Ovary (tissue), 9 donors: ENCODE results near the gene DNLZ. TPM values are rescaled to one million over a fixed set of nuclear protein-coding genes. Genes with fewer than 3 reads are reported as not detected.

Experiments
- DNase-seq, 5 donors: peaks; one replicate each; pipeline ENCODE4 v3.0.0-alpha.2; 2019 to 2020
- H3K27ac ChIP-seq, 2 donors: fragments of 200-600 bp; one replicate each; pipeline versions ENCODE4 v1.5.1 to v1.8.0; 2019 to 2022
- H3K27me3 ChIP-seq: fragments of 200-600 bp; one replicate; pipeline ENCODE4 v1.8.0; 2022
- H3K36me3 ChIP-seq: fragments of 200-600 bp; sonication (generic); one replicate; pipeline ENCODE4 v1.5.1; 2019
- H3K4me1 ChIP-seq: one replicate; pipeline ENCODE4 v1.8.1; 2013; ENCODE audit warnings: mild to moderate bottlenecking, moderate library complexity; ENCODE audit not compliant: insufficient read depth
- H3K4me3 ChIP-seq: fragments of 200-600 bp; sonication (generic); one replicate; pipeline ENCODE4 v1.5.1; 2017
- H3K9me3 ChIP-seq, 2 donors: fragments of 200-600 bp in 1 of 2; sonication (generic) in 1 of 2; one replicate each; pipeline versions ENCODE4 v1.5.1 to v1.8.1; 2013 to 2019; ENCODE audit warnings: mild to moderate bottlenecking in 1 of 2, moderate library complexity in 1 of 2
- CTCF ChIP-seq, 3 donors: fragments of 450-650 bp in 2 of 3; fragments of 200-600 bp in 1 of 3; IDR thresholded peaks; one replicate each; pipeline versions ENCODE4 v1.5.1 to v1.8.0; 2016 to 2022; ENCODE audit warnings: antibody characterized with exemption in 3 of 3, mild to moderate bottlenecking in 1 of 3
- EP300 ChIP-seq: sonication (generic); formaldehyde crosslinking; IDR thresholded peaks from one replicate; pipeline ENCODE4 v1.6.1; 2017; ENCODE audit warnings: antibody characterized with exemption
- POLR2A ChIP-seq: fragments of 450-650 bp; IDR thresholded peaks from one replicate; pipeline ENCODE4 v1.6.1; 2017; ENCODE audit warnings: antibody characterized with exemption, mild to moderate bottlenecking, moderate library complexity
- WGBS, 3 donors: extraction: QIAGEN DNeasy Blood & Tissue Kit in 1 of 3; methylation state at CpG; one replicate each; pipeline versions ENCODE4 v1.1.5 to v1.1.7; 2013 to 2017; 5-methylcytosine and 5-hydroxymethylcytosine counted together
- intact Hi-C, 4 donors: fragments of 100-400 bp; cut with DNase I; formaldehyde crosslinking; loops; one replicate each; pipeline versions ENCODE4 v1.11.0 to v1.15.1; 2022 to 2023
- polyA plus RNA-seq, 2 donors: library from polyadenylated mRNA; stranded (reverse); fragments of 200-250 nt in 1 of 2; fragments of 350-450 nt in 1 of 2; fragmentation: Illumina TruSeq in 1 of 2; extraction: RNeasy Lipid Tissue Mini Kit (QIAGEN cat#74804) in 1 of 2; gene quantifications; one replicate each; pipeline ENCODE4 v1.2.3, GENCODE V29; 2013 to 2014
- total RNA-seq, 7 donors: library from RNA; depleted of rRNA in 2 of 7; stranded (reverse); fragments of >200 nt in 2 of 7; fragmentation: NEBNext Ultra II Directional in 3 of 7; extraction: Animal tissue kit (Norgen Biotek cat#: 25700) in 3 of 7; gene quantifications; one replicate each; pipeline versions ENCODE4 v1.1.0 to v1.2.4, GENCODE V29; 2016 to 2023
- donor health status: DM: no; HTN: no; CAD: no; lungs with moderate emphysema.
- donor health status: DM: no; HTN: no; CAD: no.
- donor health status: Bipolar disorder and iron deficiency.
- donor health status: DM: yes; HTN: yes; CAD: no.
- donor health status: DM: no; HTN: no; CAD: no.
- donor health status: DM: yes; HTN: yes; CAD: no.

Gene DNLZ
- total and polyA plus RNA-seq, 9 donors = 1.8 to 33.3 (median 21.2) TPM

DNA sequence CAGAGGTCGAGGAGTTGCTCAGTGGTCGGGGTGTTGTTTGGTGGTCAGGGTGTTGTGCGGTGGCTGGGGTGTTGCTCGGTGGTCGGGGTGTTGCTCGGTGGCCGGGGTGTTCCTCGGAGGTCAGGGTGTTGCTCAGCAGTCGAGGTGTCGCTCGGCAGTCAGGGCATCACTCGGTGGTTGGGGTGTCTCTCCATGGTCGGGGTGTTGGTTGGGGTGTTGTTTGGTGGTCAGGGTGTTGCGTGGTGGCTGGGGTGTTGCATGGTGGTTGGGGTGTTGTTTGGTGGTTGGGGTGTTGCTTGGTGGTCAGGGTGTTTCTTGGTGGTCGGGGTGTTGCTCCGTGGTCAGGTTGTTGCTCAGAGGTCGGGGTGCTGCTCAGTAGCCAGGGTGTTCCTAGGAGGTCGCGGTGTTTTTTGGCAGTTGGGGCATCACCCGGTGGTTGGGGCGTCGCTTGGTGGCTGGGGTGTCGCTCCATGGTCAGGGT is 47.2 kb downstream of the DNLZ start:
- Histone ChIP-seq H3K9me3 (no peaks in the 10 kb centered on the region), H3K27me3 (no peaks in the 10 kb centered on the region), H3K36me3 (no peaks in the 10 kb centered on the region), H3K4me3 (no peak overlapping the region), H3K27ac (no peak overlapping the region), H3K4me1 (no peaks in the 10 kb centered on the region)
- TF ChIP-seq EP300 (no peak), POLR2A (no peak), CTCF (IDR thresholded peaks at IDR 0.05) (no peak)
- WGBS, 3 donors = 94 to 96% (median 96%) methylated on average over 23 of the region's 23 CpGs
- DNase-seq = no peak
- intact Hi-C loops = loop anchor here in 1 of 4 donors (5.0 kb wide), 1 partner anchor 51 kb away; no protein-coding TSS in a partner anchor

DNA sequence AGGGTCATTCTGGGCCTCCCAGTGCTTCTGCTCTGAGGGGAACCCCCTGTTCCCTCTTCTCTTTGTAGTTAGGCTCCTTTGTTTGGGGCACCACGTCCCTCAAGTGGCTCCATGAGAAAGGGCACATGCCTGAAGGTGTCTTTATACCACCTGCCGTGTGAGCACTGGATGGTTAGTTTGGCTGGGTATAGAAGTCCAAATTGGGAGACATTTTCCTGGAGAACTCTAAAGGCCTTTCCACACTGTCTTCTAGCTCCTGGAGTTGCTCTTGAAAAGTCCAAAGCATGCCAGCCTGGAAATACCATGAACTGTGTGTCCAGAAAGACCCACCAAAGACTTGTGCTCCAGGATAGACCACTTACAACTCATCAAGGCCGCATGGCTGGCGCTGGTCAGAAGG is 48.6 kb downstream of the DNLZ start:
- H3K36me3 ChIP-seq = no peaks in the 10 kb centered on the region
- intact Hi-C loops = loop anchor here in 2 of 4 donors (5.0 kb wide), 2 partner anchors 52 to 87 kb away; partner anchors contain the start of gene SNAPC4 (in 1 of the 2)
- no peaks in the 10 kb centered on the region for H3K9me3 ChIP-seq
- no peaks in the 10 kb centered on the region for H3K4me1 ChIP-seq
- 82 to 90% (median 84%) methylated on average over 4 of the region's 4 CpGs for WGBS, 3 donors
- DNase-seq = no peak
- H3K4me3 ChIP-seq = no peak overlapping the region
- H3K27me3 ChIP-seq = no peaks in the 10 kb centered on the region
- no peak overlapping the region for H3K27ac ChIP-seq
- no peak for TF ChIP-seq CTCF (IDR thresholded peaks at IDR 0.05)
- no peak for TF ChIP-seq EP300
- TF ChIP-seq POLR2A = no peak

GRCh38 chr9:136314056-136314416 is 49.5 kb downstream of the DNLZ start:
- Histone ChIP-seq H3K4me3 (no peak overlapping the region), H3K9me3 (no peaks in the 10 kb centered on the region), H3K36me3 (no peaks in the 10 kb centered on the region), H3K27ac (no peak overlapping the region), H3K27me3 (no peaks in the 10 kb centered on the region), H3K4me1 (no peaks in the 10 kb centered on the region)
- TF ChIP-seq POLR2A (no peak), CTCF (IDR thresholded peaks at IDR 0.05) (no peak)
- 51 to 74% (median 60%) methylated on average over 3 of the region's 3 CpGs for WGBS, 3 donors
- DNase-seq = no peak
- intact Hi-C loops = loop anchor here in 2 of 4 donors (5.0 kb wide), 2 partner anchors 53 to 88 kb away; partner anchors contain the start of gene SNAPC4 (in 1 of the 2)

GRCh38 chr9:136313111-136314055 is 50.2 kb downstream of the DNLZ start:
- Histone ChIP-seq H3K9me3 (no peaks in the 10 kb centered on the region), H3K4me1 (no peaks in the 10 kb centered on the region), H3K27ac (no peak overlapping the region), H3K27me3 (no peaks in the 10 kb centered on the region), H3K36me3 (no peaks in the 10 kb centered on the region), H3K4me3 (no peak overlapping the region)
- TF ChIP-seq CTCF (IDR thresholded peaks at IDR 0.05) (no peak), POLR2A (no peak), EP300 (no peak)
- WGBS, 3 donors = 78 to 83% (median 79%) methylated on average over 18 of the region's 18 CpGs
- intact Hi-C loops = loop anchor here in 3 of 4 donors (2.0 to 5.0 kb wide), 3 partner anchors 51 to 89 kb away; partner anchors contain the start of gene SNAPC4 (in 1 of the 3)
- DNase-seq = no peak
